ENCODE data around the gene MAPK4. TPM values are rescaled to one million over a fixed set of nuclear protein-coding genes. Genes with fewer than 3 reads are reported as not detected.

MAPK4 gene
- total RNA-seq, 1 donor from 2014 or later, result 3.1 TPM

DNA sequence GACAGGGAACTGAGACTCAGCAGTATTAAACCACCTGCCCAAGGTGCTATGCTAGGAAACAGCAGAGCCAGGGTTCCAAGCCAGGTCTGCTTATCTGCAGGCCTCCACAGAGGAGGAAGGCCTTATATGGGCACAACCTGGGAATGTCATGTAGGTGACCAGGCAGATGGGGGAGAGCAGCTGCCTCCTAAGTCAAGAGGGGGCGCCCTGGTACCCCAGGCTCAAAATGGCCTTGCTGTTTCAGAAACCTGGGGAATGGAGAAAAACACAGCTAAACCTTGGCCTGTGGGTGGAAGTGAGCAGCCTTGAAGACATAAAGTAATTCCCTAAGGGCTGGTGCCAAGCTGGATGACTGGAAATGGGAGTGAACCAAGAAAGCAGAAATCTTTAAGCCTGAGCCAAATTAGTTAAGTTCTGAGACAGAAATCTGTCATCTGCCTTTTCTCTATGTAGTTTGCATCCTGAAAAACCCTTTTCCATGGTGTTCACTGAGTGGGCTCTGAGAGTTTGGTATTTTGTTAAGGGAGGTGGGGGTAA is 79.1 kb downstream of the MAPK4 start:
- H3K36me3 ChIP-seq (ENCODE audit: control insufficient read depth, insufficient read depth, low read length), result no peaks in the 10 kb centered on the region
- no peaks in the 10 kb centered on the region for H3K27me3 ChIP-seq (ENCODE audit: control insufficient read depth, insufficient read depth, low read length)
- DNase-seq (ENCODE audit: low read depth), result no peak
- H3K4me3 ChIP-seq (ENCODE audit: low read depth, low read length), result no peak overlapping the region
- TF ChIP-seq, protein P1, sequence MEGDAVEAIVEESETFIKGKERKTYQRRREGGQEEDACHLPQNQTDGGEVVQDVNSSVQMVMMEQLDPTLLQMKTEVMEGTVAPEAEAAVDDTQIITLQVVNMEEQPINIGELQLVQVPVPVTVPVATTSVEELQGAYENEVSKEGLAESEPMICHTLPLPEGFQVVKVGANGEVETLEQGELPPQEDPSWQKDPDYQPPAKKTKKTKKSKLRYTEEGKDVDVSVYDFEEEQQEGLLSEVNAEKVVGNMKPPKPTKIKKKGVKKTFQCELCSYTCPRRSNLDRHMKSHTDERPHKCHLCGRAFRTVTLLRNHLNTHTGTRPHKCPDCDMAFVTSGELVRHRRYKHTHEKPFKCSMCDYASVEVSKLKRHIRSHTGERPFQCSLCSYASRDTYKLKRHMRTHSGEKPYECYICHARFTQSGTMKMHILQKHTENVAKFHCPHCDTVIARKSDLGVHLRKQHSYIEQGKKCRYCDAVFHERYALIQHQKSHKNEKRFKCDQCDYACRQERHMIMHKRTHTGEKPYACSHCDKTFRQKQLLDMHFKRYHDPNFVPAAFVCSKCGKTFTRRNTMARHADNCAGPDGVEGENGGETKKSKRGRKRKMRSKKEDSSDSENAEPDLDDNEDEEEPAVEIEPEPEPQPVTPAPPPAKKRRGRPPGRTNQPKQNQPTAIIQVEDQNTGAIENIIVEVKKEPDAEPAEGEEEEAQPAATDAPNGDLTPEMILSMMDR (IDR thresholded peaks at IDR 0.05; ENCODE audit: insufficient read depth, low read length, poor library complexity, severe bottlenecking), result no peak

DNA sequence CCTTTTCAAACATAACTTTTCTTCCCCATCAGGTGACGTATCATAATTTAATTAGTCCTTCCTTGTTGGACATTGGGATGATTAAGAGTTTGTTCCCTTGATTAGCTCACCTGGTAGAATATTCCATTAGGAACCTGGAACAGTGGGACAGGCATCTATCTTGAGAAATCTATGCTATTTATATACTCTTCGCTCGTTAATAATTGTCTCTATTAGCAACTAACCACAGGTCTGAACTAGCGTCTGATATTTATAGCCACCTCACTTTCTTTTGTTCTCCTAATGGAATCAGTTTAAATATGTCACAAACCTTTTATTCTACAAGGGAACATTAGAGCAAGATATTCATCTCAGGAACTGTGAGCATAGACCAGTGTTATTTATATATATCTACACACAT is 79.8 kb downstream of the MAPK4 start:
- TF ChIP-seq, protein P1 (IDR thresholded peaks at IDR 0.05; ENCODE audit: insufficient read depth, low read length, poor library complexity, severe bottlenecking), result no peak
- no peaks in the 10 kb centered on the region for H3K36me3 ChIP-seq (ENCODE audit: control insufficient read depth, insufficient read depth, low read length)
- H3K27me3 ChIP-seq (ENCODE audit: control insufficient read depth, insufficient read depth, low read length), result no peaks in the 10 kb centered on the region
- no peak for DNase-seq (ENCODE audit: low read depth)
- H3K4me3 ChIP-seq (ENCODE audit: low read depth, low read length), result no peak overlapping the region

DNA sequence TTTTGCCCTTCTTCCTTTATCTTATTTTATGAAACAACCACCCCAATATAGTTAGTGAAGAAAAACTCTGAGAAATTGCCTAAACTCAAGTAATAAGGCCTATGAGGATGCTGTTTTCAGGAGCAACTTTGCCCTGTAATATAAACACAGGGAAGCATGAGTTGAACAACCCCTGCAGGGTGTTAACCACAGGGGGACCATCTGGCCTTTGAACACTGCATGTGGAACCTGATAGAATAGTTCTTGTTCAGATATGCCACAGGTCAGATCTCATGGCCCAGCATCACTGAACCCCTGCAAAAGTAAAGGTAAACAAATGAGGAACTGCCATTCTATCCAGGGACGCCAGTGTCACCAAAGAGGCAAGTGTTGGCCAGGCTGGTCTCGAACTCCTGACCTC is 82.6 kb downstream of the MAPK4 start:
- no peak for DNase-seq (ENCODE audit: low read depth)
- H3K27me3 ChIP-seq (ENCODE audit: control insufficient read depth, insufficient read depth, low read length), result no peaks in the 10 kb centered on the region
- TF ChIP-seq, protein P1 (IDR thresholded peaks at IDR 0.05; ENCODE audit: insufficient read depth, low read length, poor library complexity, severe bottlenecking), result no peak

DNA sequence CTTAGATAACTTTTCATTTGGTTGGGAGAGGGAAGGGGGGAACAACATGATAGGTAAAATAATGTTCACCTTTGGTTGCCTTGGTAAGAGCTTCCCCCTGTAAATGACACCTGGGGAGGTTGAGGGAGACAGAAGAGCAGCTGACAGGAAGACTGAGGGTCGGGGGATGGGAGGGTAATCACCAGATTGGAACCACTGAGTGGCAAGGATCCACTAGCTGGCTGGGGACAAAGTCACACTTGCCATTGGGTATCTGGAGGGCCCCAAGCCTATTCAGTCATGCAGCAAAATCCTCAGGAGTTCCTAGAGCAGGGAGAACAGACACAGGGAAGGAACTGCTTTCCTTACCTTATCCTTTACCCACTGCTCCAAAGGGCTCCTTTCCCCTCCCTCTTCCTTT is 84.3 kb downstream of the MAPK4 start:
- H3K36me3 ChIP-seq (ENCODE audit: control insufficient read depth, insufficient read depth, low read length), result no peaks in the 10 kb centered on the region
- H3K27me3 ChIP-seq (ENCODE audit: control insufficient read depth, insufficient read depth, low read length), result no peaks in the 10 kb centered on the region
- TF ChIP-seq, protein P1 (IDR thresholded peaks at IDR 0.05; ENCODE audit: insufficient read depth, low read length, poor library complexity, severe bottlenecking), result no peak
- no peak overlapping the region for H3K4me3 ChIP-seq (ENCODE audit: low read depth, low read length)
- no peak for DNase-seq (ENCODE audit: low read depth)

More for the DNA sequence above, 82.6 kb downstream of the MAPK4 start:
- Histone ChIP-seq H3K4me3 (ENCODE audit: low read depth, low read length) (no peak overlapping the region), H3K36me3 (ENCODE audit: control insufficient read depth, insufficient read depth, low read length) (no peaks in the 10 kb centered on the region)

DNA sequence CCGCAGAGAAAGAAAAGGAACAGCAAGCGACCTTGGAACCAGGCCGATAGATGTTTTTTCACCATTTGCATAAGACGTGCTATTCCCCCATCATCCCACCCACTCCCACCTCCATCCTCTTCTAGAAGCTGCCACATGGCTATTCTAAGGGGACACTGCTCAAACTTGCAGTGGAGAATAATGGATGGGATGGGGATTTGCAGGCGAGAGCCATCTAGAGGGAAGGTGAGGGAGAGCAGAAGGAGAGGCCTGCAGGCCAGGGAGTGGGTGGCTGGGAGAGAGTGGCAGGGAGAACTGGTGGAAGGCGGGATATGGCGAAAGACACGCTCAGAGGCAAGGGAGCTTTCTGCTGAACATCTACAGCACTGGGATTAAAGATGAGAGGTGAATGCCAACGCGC is 84.9 kb downstream of the MAPK4 start:
- TF ChIP-seq, protein P1 (IDR thresholded peaks at IDR 0.05; ENCODE audit: insufficient read depth, low read length, poor library complexity, severe bottlenecking), result peak; percentile 37
- Histone ChIP-seq H3K36me3 (ENCODE audit: control insufficient read depth, insufficient read depth, low read length) (no peaks in the 10 kb centered on the region), H3K4me3 (ENCODE audit: low read depth, low read length) (no peak overlapping the region), H3K27me3 (ENCODE audit: control insufficient read depth, insufficient read depth, low read length) (no peaks in the 10 kb centered on the region)
- no peak for DNase-seq (ENCODE audit: low read depth)

DNA sequence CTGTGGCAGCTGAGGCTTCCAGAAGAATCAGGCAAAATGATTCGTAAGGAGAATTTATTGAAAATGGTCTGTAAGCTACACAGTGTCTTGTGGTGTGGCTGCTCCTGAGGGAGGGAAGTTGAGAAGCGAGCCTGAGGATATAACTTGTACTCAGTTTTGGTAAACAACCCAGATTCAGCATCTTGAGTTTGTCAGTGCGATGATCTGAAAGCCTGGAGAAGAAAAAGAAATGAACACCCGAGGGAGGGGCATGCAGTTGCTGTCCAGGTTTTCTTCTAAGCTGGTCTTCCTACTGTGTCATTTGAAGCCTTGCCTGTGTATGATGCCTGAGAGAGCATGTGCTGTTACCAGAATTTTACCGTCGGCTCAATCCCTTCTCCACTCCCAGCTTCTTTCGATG is 87.3 kb downstream of the MAPK4 start:
- H3K27me3 ChIP-seq (ENCODE audit: control insufficient read depth, insufficient read depth, low read length), result no peaks in the 10 kb centered on the region
- DNase-seq (ENCODE audit: low read depth), result no peak
- H3K36me3 ChIP-seq (ENCODE audit: control insufficient read depth, insufficient read depth, low read length), result no peaks in the 10 kb centered on the region
- H3K4me3 ChIP-seq (ENCODE audit: low read depth, low read length), result no peak overlapping the region
- TF ChIP-seq, protein P1 (IDR thresholded peaks at IDR 0.05; ENCODE audit: insufficient read depth, low read length, poor library complexity, severe bottlenecking), result no peak
